ENCODE results near the gene ONECUT1.

DNA sequence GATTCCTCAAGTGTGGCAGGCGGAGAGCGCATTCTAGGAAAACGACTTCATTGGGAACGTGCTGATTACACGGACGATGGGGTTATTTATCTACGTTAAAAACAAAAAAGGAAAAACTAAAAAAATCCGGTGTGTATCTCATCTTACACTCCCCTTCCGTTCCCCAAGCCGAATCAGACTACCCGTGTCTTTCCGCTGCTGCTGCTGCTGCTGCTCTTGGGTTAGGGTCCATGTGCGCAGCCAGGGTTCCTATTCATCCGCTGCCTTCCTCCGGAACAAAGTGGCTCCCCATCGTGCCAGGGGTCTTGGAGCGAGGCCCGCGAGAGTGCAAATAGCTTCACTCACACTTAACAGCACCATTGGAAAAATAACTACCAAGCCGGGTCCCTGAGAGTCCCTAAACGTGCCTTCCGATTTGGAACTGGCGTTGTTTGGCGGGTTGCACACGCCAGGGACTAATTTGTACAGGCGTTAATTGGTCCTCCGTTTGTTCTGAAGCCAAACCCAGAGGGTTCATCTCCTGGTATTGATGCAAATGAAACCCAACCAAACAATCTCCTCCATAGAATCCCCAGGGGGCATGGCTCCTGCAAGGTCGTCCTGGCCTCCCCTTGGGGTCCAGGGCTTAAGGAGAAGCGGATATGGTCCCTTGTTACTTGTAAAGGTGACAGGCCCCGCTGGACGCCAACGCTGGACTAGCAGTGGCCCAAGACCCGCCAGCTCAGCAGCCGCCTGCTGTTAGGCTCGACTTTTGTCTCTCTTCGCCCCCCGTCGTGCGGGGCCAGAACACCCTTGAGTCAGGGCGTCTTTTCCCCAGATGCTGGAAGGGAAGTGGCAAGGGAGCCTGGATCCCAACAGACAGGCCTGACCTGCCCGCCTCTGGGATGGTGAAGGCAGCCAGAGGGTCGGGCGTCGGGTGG, 11.0 kb upstream of the ONECUT1 start:
- TF ChIP-seq, protein P1, sequence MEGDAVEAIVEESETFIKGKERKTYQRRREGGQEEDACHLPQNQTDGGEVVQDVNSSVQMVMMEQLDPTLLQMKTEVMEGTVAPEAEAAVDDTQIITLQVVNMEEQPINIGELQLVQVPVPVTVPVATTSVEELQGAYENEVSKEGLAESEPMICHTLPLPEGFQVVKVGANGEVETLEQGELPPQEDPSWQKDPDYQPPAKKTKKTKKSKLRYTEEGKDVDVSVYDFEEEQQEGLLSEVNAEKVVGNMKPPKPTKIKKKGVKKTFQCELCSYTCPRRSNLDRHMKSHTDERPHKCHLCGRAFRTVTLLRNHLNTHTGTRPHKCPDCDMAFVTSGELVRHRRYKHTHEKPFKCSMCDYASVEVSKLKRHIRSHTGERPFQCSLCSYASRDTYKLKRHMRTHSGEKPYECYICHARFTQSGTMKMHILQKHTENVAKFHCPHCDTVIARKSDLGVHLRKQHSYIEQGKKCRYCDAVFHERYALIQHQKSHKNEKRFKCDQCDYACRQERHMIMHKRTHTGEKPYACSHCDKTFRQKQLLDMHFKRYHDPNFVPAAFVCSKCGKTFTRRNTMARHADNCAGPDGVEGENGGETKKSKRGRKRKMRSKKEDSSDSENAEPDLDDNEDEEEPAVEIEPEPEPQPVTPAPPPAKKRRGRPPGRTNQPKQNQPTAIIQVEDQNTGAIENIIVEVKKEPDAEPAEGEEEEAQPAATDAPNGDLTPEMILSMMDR (IDR thresholded peaks at IDR 0.05) = no peak
- TF ChIP-seq POLR2A (IDR thresholded peaks at IDR 0.05) = no peak
- no peak for TF ChIP-seq POLR2AphosphoS5 (IDR thresholded peaks at IDR 0.05)

Data from sigmoid colon (tissue), 4 donors.